K562 (cell line): ENCODE results near the gene IGF2BP3. TPM values are rescaled to one million over a fixed set of nuclear protein-coding genes. Genes with fewer than 3 reads are reported as not detected.
A peak's percentile ranks its signal among the peaks of the same experiment; 100 is the strongest.

Experiments used
- ATAC-seq: fragments of 200-7000 bp; cut with Tn5 transposase; 3 replicates; pipeline ENCODE4 v1.9.1; 2020; ENCODE audit warnings: moderate library complexity
- BruUV-seq: library from RNA; stranded (reverse); fragments of 400-500 nt; replicated peaks from 2 replicates; lab custom pipeline; 2021; lab: Mats Ljungman, UMichigan
- CTCF ChIA-PET: fragments of 300-600 bp; formaldehyde crosslinking; extraction: SDS; loops from one replicate; lab custom pipeline; 2021; ENCODE audit warnings: low intra/inter-chr PET ratio; lab: Yijun Ruan, JAX
- POLR2A ChIA-PET: fragments of 300-600, 350-650 bp; sonication (Branson Sonifier 250); formaldehyde crosslinking; extraction: SDS; loops from one replicate; lab custom pipeline; 2021; ENCODE audit warnings: antibody characterized with exemption, inconsistent platforms; lab: Yijun Ruan, JAX
- DNase-seq, 4 experiments: peaks; one replicate each; pipeline versions ENCODE4 v3.0.0 to v3.0.0-alpha.2; 2011 to 2018; ENCODE audit warnings: low spot score in 3 of 4, mixed read lengths in 3 of 4; ENCODE audit errors: extremely low read depth in 1 of 4
- FAIRE-seq: peaks from 2 replicates; lab custom pipeline; 2011; peaks lifted over from hg19 to GRCh38; lab: Jason Lieb, UNC
- H2AFZ ChIP-seq: 2 replicates; pipeline ENCODE4 v1.6.0; 2011; ENCODE audit warnings: low read depth, low read length, control low read depth, inconsistent platforms
- H3K27ac ChIP-seq: fragments of 200-600 bp; 3 replicates; pipeline ENCODE4 v1.8.0; 2011; ENCODE audit warnings: low read depth, mild to moderate bottlenecking, control low read depth, inconsistent platforms, low read length, moderate library complexity, mixed read lengths; ENCODE audit errors: extremely low read depth
- H3K27me3 ChIP-seq, 2 experiments: fragments of 300-600 bp in 1 of 2; 2 replicates in 1 of 2; 3 replicates in 1 of 2; pipeline versions ENCODE4 v1.6.0 to v1.8.0; 2011; ENCODE audit warnings: inconsistent platforms in 2 of 2, low read length in 2 of 2, mild to moderate bottlenecking in 1 of 2, mixed read lengths in 1 of 2, moderate library complexity in 1 of 2; ENCODE audit not compliant: control insufficient read depth in 2 of 2, insufficient read depth in 2 of 2
- H3K36me3 ChIP-seq: fragments of 300-600 bp; 3 replicates; pipeline ENCODE4 v1.8.0; 2011; ENCODE audit warnings: mild to moderate bottlenecking, low read length, inconsistent platforms; ENCODE audit not compliant: control insufficient read depth, insufficient read depth
- H3K4me1 ChIP-seq, 2 experiments: fragments of 200-600 bp in 1 of 2; replicated peaks in 1 of 2; 2 replicates in 1 of 2; 3 replicates in 1 of 2; pipeline versions ENCODE4 v1.5.1 to v1.8.0; 2011; ENCODE audit warnings: inconsistent platforms in 2 of 2, low read length in 2 of 2, mild to moderate bottlenecking in 1 of 2, mixed read lengths in 1 of 2, moderate library complexity in 1 of 2; ENCODE audit not compliant: control insufficient read depth in 2 of 2, insufficient read depth in 2 of 2
- H3K4me2 ChIP-seq: 2 replicates; pipeline ENCODE4 v1.6.1; 2011; ENCODE audit warnings: low read length, control low read depth, inconsistent platforms, mixed read lengths; ENCODE audit not compliant: insufficient read depth
- H3K4me3 ChIP-seq: fragments of 200-600 bp; sonication (generic), shearing (Covaris generic); 2 replicates; pipeline ENCODE4 v1.5.1; 2016; ENCODE audit warnings: control low read depth, inconsistent platforms
- H3K79me2 ChIP-seq: fragments of 200-600 bp; 3 replicates; pipeline ENCODE4 v1.8.0; 2011; ENCODE audit warnings: low read length, inconsistent platforms; ENCODE audit not compliant: control insufficient read depth, insufficient read depth
- H3K9ac ChIP-seq, 2 experiments: 2 replicates each; pipeline versions ENCODE4 v1.6.0 to v1.6.1; 2011; ENCODE audit warnings: low read depth in 2 of 2, low read length in 2 of 2, control low read depth in 1 of 2, inconsistent platforms in 1 of 2, mild to moderate bottlenecking in 1 of 2, mixed read lengths in 1 of 2; ENCODE audit not compliant: insufficient read depth in 1 of 2
- H3K9me1 ChIP-seq: one replicate; pipeline ENCODE4 v1.6.0; 2011; ENCODE audit warnings: inconsistent platforms, mild to moderate bottlenecking, low read length, moderate library complexity; ENCODE audit not compliant: control insufficient read depth, insufficient read depth
- H3K9me3 ChIP-seq: replicated peaks from 2 replicates; pipeline ENCODE4 v1.5.1; 2011; ENCODE audit warnings: low read depth, low read length, inconsistent platforms; ENCODE audit not compliant: control insufficient read depth, insufficient read depth
- H4K20me1 ChIP-seq: replicated peaks from 2 replicates; pipeline ENCODE4 v1.6.1; 2011; ENCODE audit warnings: low read length, inconsistent platforms, mixed read lengths; ENCODE audit not compliant: control insufficient read depth, insufficient read depth
- CHD1 ChIP-seq: fragments of 200-600 bp; sonication (generic); IDR thresholded peaks from one replicate; pipeline ENCODE4 v1.6.1; 2012; ENCODE audit warnings: mild to moderate bottlenecking, moderate library complexity, low read length, inconsistent platforms
- KDM5B ChIP-seq: fragments of 200-600 bp; sonication (generic); IDR thresholded peaks from 2 replicates; pipeline ENCODE4 v1.6.1; 2012; ENCODE audit warnings: low read depth, mild to moderate bottlenecking, moderate library complexity, low read length, control low read depth, inconsistent platforms; ENCODE audit not compliant: insufficient replicate concordance
- RAD21 ChIP-seq, 2 experiments: fragments of 250-450 bp in 1 of 2; fragments of 450-650 bp in 1 of 2; sonication (Bioruptor Pico) in 1 of 2; formaldehyde crosslinking in 1 of 2; IDR thresholded peaks in 1 of 2; conservative IDR thresholded peaks in 1 of 2; 2 replicates each; pipeline versions ENCODE4 v1.4.0 to v1.8.0; 2020 to 2022; ENCODE audit warnings: mild to moderate bottlenecking in 2 of 2, moderate library complexity in 1 of 2
- RBFOX2 ChIP-seq: fragments of 200-400 bp; formaldehyde crosslinking; IDR thresholded peaks from 2 replicates; pipeline ENCODE4 v1.6.1; 2017; ENCODE audit warnings: low read depth, mild to moderate bottlenecking, low read length, moderate library complexity
- SMAD1 ChIP-seq: fragments of 150-350 bp; IDR thresholded peaks from 2 replicates; pipeline ENCODE4 v1.6.1; 2014; ENCODE audit warnings: low read length, low read depth; ENCODE audit not compliant: partially characterized antibody
- ZNF41 ChIP-seq: fragments of 250-450 bp; sonication (Bioruptor Pico); conservative IDR thresholded peaks from 2 replicates; pipeline ENCODE4 v1.4.0; 2020; ENCODE audit warnings: mild to moderate bottlenecking
- ZNF77 ChIP-seq: fragments of 250-450 bp; sonication (Bioruptor Pico); IDR thresholded peaks from 2 replicates; pipeline ENCODE4 v1.5.0; 2020
- ZNF780A ChIP-seq: fragments of 250-450 bp; sonication (Bioruptor Pico); IDR thresholded peaks from 2 replicates; pipeline ENCODE4 v1.5.0; 2021; ENCODE audit warnings: mild to moderate bottlenecking
- WGBS: fragments of 100-300 bp; shearing (Covaris generic); methylation state at CpG from one replicate; pipeline ENCODE4 v1.1.6; 2016; ENCODE audit warnings: low coverage, mixed read lengths; ENCODE audit not compliant: insufficient coverage; ENCODE audit errors: missing lambda C conversion rate; 5-methylcytosine and 5-hydroxymethylcytosine counted together
- in situ Hi-C: fragments of 300-500 bp; cut with MboI; formaldehyde crosslinking; loops from 4 replicates; pipeline ENCODE4 v1.15.0; 2018; ENCODE audit warnings: inconsistent platforms, mixed read lengths
- intact Hi-C: fragments of 100-400 bp; cut with micrococcal nuclease; formaldehyde crosslinking; loops from 2 replicates; pipeline ENCODE4 v1.14.2; 2022
- polyA plus RNA-seq, 8 experiments: library from polyadenylated mRNA; depleted of rRNA in 4 of 8; stranded (reverse) in 5 of 8; unstranded in 3 of 8; fragments of >200 nt; fragmentation: Nextera tagmentation in 2 of 8; fragmentation: Illumina TruSeq in 1 of 8; extraction: Ambion mirVana in 2 of 8; extraction: Trizol in 1 of 8; gene quantifications; 2 replicates each; pipeline versions ENCODE4 v1.2.1 to v1.2.3, GENCODE V29; 2011 to 2014; ENCODE audit warnings: inconsistent platforms in 1 of 8, missing spikeins in 1 of 8
- total RNA-seq, 7 experiments: library from RNA; depleted of rRNA in 6 of 7; stranded (reverse); fragments of >200 nt in 6 of 7; fragmentation: Illumina TruSeq in 2 of 7; extraction: Trizol in 2 of 7; gene quantifications; 2 replicates each; pipeline versions ENCODE4 v1.2.1 to v1.2.3, GENCODE V29; 2011 to 2021; ENCODE audit warnings: low replicate concordance in 1 of 7
- TF ChIP-seq, protein P1 (sequence below): sonication (generic); formaldehyde crosslinking; IDR thresholded peaks from 2 replicates; pipeline ENCODE4 v1.8.1; 2023; ENCODE audit warnings: mild to moderate bottlenecking, missing genetic modification reagents
- TF ChIP-seq, protein P2 (sequence below): fragments of 450-650 bp; formaldehyde crosslinking; IDR thresholded peaks from 2 replicates; pipeline ENCODE4 v1.4.0; 2022; ENCODE audit warnings: missing genetic modification characterization
- TF ChIP-seq, protein P3 (sequence below): fragments of 250-450 bp; sonication (Bioruptor Pico); IDR thresholded peaks from 2 replicates; pipeline ENCODE4 v1.4.0; 2020; ENCODE audit warnings: mild to moderate bottlenecking, moderate library complexity

Gene IGF2BP3
- total and polyA plus RNA-seq, 9 of the 15 experiments (the other 6 are each of a cell fraction or from before 2014, with no cell fraction given), result 8.4 to 88.1 (median 61.2) TPM

DNA sequence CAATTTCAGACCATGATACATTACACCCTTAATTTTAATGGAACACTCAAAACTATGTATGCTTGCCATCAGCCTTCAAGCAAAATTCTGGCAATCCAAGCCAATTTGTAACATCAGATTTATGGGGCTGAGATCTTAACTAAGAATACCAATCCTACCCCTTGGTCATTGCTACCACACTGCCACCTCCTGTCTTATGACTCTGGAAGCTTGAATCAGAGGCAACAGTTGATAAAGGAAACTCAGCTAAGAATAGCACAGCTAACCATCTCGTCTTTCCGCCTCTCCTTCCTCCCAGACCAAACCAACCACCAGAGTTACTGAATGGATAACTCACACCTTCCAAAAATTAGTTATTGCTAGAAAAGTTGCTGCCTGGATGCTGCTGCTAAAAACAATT, 7.4 kb downstream of the IGF2BP3 start:
- peaks cover 100% of the 10 kb centered on the region for H3K79me2 ChIP-seq
- intact Hi-C loops (no loop called here), in situ Hi-C loops (no loop called here)
- no peak overlapping the region for H3K4me2 ChIP-seq
- H3K9ac ChIP-seq, result no peak overlapping the region
- TF ChIP-seq RBFOX2 (0 out of 2 replicates have a peak, but pooled peaks have one; percentile 18), CHD1 (no peak), RAD21 (CRISPR knock-in tag; conservative IDR thresholded peaks at IDR 0.05 in 1 of 2, IDR thresholded peaks at IDR 0.05 in 1 of 2) (peak; percentile 55 to 62)
- ATAC-seq (no peak), FAIRE-seq (no peak), DNase-seq (peak in 1 of 4 experiments; percentile 4)
- no peak overlapping the region for H3K27ac ChIP-seq
- ChIA-PET POLR2A (interaction anchor here (1.0 to 1.3 kb wide), 2 partner anchors 10 to 12 kb away, joined by 4 to 7 read pairs; no protein-coding TSS in a partner anchor), CTCF (no interaction called here)
- H3K4me1 ChIP-seq, result peaks cover 9 to 34% of the 10 kb centered on the region in 2 experiments; a peak in 4 of 5 replicates
- H4K20me1 ChIP-seq, result no peaks in the 10 kb centered on the region; the same call in 1 of the 2 replicates
- no peaks in the 10 kb centered on the region for H3K27me3 ChIP-seq
- no TSS peak for BruUV-seq
- WGBS, result 38% methylated on average over 2 of the region's 2 CpGs
- no peaks in the 10 kb centered on the region for H3K9me3 ChIP-seq
- H2AFZ ChIP-seq, result no peak overlapping the region
- H3K4me3 ChIP-seq, result no peak overlapping the region
- H3K36me3 ChIP-seq, result peaks cover 63% of the 10 kb centered on the region
- H3K9me1 ChIP-seq, result no peaks in the 10 kb centered on the region

DNA sequence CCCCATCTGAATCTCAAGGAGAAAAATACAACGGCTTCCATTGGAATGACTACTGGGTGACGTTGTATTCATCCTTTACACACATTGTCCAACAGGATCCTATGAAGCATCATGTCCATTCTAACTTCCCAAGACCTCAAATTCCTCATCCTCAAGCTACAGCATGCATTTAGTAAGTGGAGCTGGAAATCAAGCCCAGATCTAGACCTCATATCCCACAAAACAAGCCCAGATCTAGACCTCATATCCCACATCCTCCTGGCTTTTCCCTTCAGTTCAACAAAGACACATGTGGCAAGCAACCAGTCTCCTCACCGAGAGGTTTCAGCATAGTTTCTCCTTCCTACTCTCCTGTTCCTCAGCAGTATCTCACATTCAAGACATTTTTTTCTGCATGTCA, 12.2 kb downstream of the IGF2BP3 start:
- Histone ChIP-seq H4K20me1 (peaks cover 10% of the 10 kb centered on the region; the same call in 1 of the 2 replicates), H3K4me2 (no peak overlapping the region), H3K4me3 (no peak overlapping the region), H3K27ac (no peak overlapping the region), H3K9me3 (no peaks in the 10 kb centered on the region), H2AFZ (no peak overlapping the region), H3K4me1 (peaks cover 2 to 10% of the 10 kb centered on the region in 2 experiments; a peak in 3 of 5 replicates), H3K9me1 (no peaks in the 10 kb centered on the region), H3K27me3 (no peaks in the 10 kb centered on the region), H3K36me3 (peaks cover 76% of the 10 kb centered on the region), H3K9ac (no peak overlapping the region), H3K79me2 (peaks cover 100% of the 10 kb centered on the region)
- FAIRE-seq, result no peak
- intact Hi-C loops (no loop called here), in situ Hi-C loops (no loop called here)
- ChIA-PET POLR2A (interaction anchor here (0.5 to 1.0 kb wide), 4 partner anchors 9 to 12 kb away, joined by 3 to 6 read pairs (median 4); partner anchors contain the start of gene IGF2BP3), CTCF (no interaction called here)
- ATAC-seq, result no peak
- WGBS, result 87% methylated on average over 3 of the region's 3 CpGs
- no peak for DNase-seq
- TSS peak; percentile 2 for BruUV-seq
- TF ChIP-seq SMAD1 (no peak), ZNF780A (CRISPR knock-in tag) (no peak), ZNF77 (no peak), KDM5B (no peak), ZNF41 (CRISPR knock-in tag) (no peak)
- TF ChIP-seq, protein P1, sequence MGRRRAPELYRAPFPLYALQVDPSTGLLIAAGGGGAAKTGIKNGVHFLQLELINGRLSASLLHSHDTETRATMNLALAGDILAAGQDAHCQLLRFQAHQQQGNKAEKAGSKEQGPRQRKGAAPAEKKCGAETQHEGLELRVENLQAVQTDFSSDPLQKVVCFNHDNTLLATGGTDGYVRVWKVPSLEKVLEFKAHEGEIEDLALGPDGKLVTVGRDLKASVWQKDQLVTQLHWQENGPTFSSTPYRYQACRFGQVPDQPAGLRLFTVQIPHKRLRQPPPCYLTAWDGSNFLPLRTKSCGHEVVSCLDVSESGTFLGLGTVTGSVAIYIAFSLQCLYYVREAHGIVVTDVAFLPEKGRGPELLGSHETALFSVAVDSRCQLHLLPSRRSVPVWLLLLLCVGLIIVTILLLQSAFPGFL (CRISPR knock-in tag), result no peak
- TF ChIP-seq, protein P2, sequence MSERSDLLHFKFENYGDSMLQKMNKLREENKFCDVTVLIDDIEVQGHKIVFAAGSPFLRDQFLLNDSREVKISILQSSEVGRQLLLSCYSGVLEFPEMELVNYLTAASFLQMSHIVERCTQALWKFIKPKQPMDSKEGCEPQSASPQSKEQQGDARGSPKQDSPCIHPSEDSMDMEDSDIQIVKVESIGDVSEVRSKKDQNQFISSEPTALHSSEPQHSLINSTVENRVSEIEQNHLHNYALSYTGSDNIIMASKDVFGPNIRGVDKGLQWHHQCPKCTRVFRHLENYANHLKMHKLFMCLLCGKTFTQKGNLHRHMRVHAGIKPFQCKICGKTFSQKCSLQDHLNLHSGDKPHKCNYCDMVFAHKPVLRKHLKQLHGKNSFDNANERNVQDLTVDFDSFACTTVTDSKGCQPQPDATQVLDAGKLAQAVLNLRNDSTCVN (CRISPR knock-in tag), result no peak
- TF ChIP-seq, protein P3, sequence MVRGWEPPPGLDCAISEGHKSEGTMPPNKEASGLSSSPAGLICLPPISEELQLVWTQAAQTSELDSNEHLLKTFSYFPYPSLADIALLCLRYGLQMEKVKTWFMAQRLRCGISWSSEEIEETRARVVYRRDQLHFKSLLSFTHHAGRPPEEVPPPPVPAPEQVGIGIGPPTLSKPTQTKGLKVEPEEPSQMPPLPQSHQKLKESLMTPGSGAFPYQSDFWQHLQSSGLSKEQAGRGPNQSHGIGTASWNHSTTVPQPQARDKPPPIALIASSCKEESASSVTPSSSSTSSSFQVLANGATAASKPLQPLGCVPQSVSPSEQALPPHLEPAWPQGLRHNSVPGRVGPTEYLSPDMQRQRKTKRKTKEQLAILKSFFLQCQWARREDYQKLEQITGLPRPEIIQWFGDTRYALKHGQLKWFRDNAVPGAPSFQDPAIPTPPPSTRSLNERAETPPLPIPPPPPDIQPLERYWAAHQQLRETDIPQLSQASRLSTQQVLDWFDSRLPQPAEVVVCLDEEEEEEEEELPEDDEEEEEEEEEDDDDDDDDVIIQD (CRISPR knock-in tag), result no peak
